ENCODE data around the gene SLC25A22.

- TF ChIP-seq CTCF (conservative IDR thresholded peaks at IDR 0.05 in 1 of 2, IDR thresholded peaks at IDR 0.05 in 1 of 2; ENCODE audit: low read depth in 1 of 2, low read length in 2 of 2) (no peak), EZH2 (IDR thresholded peaks at IDR 0.05; ENCODE audit: low read length, missing control alignments) (no peak)
These were observed 35.0 kb downstream of the SLC25A22 start for GRCh38 chr11:763073-763463.
